Endothelial cell of umbilical vein (primary cell): ENCODE data around the gene MRPL42. TPM values are rescaled to one million over a fixed set of nuclear protein-coding genes. Genes with fewer than 3 reads are reported as not detected.

Experiments
- BruUV-seq: library from RNA; stranded (reverse); fragments of 400-500 nt; replicated peaks from 2 replicates; lab custom pipeline; 2021; lab: Mats Ljungman, UMichigan
- CTCF ChIA-PET: fragments of 300-600, 350-600 bp; sonication (Branson Sonifier 250); formaldehyde crosslinking; loops from one replicate; lab custom pipeline; 2021; ENCODE audit warnings: antibody characterized with exemption, inconsistent platforms; lab: Charles Lee
- POLR2A ChIA-PET: fragments of 300-600, 350-600 bp; sonication (Branson Sonifier 250); formaldehyde crosslinking; loops from one replicate; lab custom pipeline; 2021; ENCODE audit warnings: antibody characterized with exemption, inconsistent platforms; lab: Charles Lee
- DNase-seq: peaks from one replicate; pipeline ENCODE4 v3.0.0-alpha.2; 2011; ENCODE audit warnings: low read depth, low spot score
- FAIRE-seq: peaks from 2 replicates; lab custom pipeline; 2011; peaks lifted over from hg19 to GRCh38; lab: Jason Lieb, UNC
- H2AFZ ChIP-seq: 2 replicates; pipeline ENCODE4 v1.6.0; 2012; ENCODE audit warnings: low read depth, low read length, control low read depth, inconsistent platforms
- H3K27ac ChIP-seq: 2 replicates; pipeline ENCODE4 v1.5.1; 2011; ENCODE audit warnings: low read depth, mild to moderate bottlenecking, control low read depth, low read length, moderate library complexity; ENCODE audit not compliant: insufficient read depth
- H3K27me3 ChIP-seq, 2 experiments: 2 replicates each; pipeline versions ENCODE4 v1.6.0 to v1.6.1; 2011; ENCODE audit warnings: low read length in 2 of 2, mixed read lengths in 1 of 2; ENCODE audit not compliant: control insufficient read depth in 2 of 2, insufficient read depth in 2 of 2
- H3K36me3 ChIP-seq, 2 experiments: 2 replicates in 1 of 2; 3 replicates in 1 of 2; pipeline ENCODE4 v1.5.1; 2011; ENCODE audit warnings: low read length in 2 of 2, mild to moderate bottlenecking in 1 of 2, moderate library complexity in 1 of 2; ENCODE audit not compliant: control insufficient read depth in 2 of 2, insufficient read depth in 2 of 2; ENCODE audit errors: extremely low read depth in 1 of 2
- H3K4me1 ChIP-seq: 3 replicates; pipeline ENCODE4 v1.5.1; 2011; ENCODE audit warnings: mild to moderate bottlenecking, low read length; ENCODE audit not compliant: control insufficient read depth, insufficient read depth; ENCODE audit errors: extremely low read depth
- H3K4me2 ChIP-seq: 2 replicates; pipeline ENCODE4 v1.6.1; 2011; ENCODE audit warnings: low read length, control low read depth, mixed read lengths; ENCODE audit not compliant: insufficient read depth
- H3K4me3 ChIP-seq, 3 experiments: fragments of 200-600 bp in 1 of 3; sonication (generic), shearing (Covaris generic) in 1 of 3; replicated peaks in 1 of 3; 2 replicates each; pipeline ENCODE4 v1.5.1; 2011 to 2016; ENCODE audit warnings: control low read depth in 3 of 3, low read length in 3 of 3, mild to moderate bottlenecking in 2 of 3, inconsistent platforms in 1 of 3, low read depth in 1 of 3, moderate library complexity in 1 of 3; ENCODE audit not compliant: insufficient read depth in 1 of 3
- H3K79me2 ChIP-seq: 2 replicates; pipeline ENCODE4 v1.6.0; 2012; ENCODE audit warnings: low read length, inconsistent platforms; ENCODE audit not compliant: control insufficient read depth, insufficient read depth
- H3K9ac ChIP-seq: replicated peaks from 2 replicates; pipeline ENCODE3; 2011; ENCODE audit warnings: low read length, control low read depth; ENCODE audit not compliant: insufficient read depth; ENCODE audit errors: extremely low read depth
- H3K9me1 ChIP-seq: replicated peaks from 3 replicates; pipeline ENCODE4 v1.6.0; 2011; ENCODE audit warnings: mild to moderate bottlenecking, low read length; ENCODE audit not compliant: control insufficient read depth, insufficient read depth; ENCODE audit errors: extremely low read depth
- H3K9me3 ChIP-seq: replicated peaks from 2 replicates; pipeline ENCODE4 v1.5.1; 2012; ENCODE audit warnings: low read length, inconsistent platforms; ENCODE audit not compliant: control insufficient read depth, insufficient read depth
- H4K20me1 ChIP-seq: replicated peaks from 2 replicates; pipeline ENCODE3; 2011; ENCODE audit warnings: mild to moderate bottlenecking, low read length; ENCODE audit not compliant: control insufficient read depth, insufficient read depth; ENCODE audit errors: extremely low read depth
- EZH2 ChIP-seq: IDR thresholded peaks from 2 replicates; pipeline ENCODE4 v1.6.1; 2012; ENCODE audit warnings: borderline replicate concordance, low read depth, mild to moderate bottlenecking, moderate library complexity, low read length, inconsistent platforms; ENCODE audit not compliant: severe bottlenecking
- FOS ChIP-seq: IDR thresholded peaks from 2 replicates; pipeline ENCODE4 v1.6.1; 2011; ENCODE audit warnings: mild to moderate bottlenecking, low read length, moderate library complexity, borderline replicate concordance; ENCODE audit not compliant: insufficient read depth
- GATA2 ChIP-seq: IDR thresholded peaks from 2 replicates; pipeline ENCODE4 v1.7.0; 2011; ENCODE audit warnings: low read depth, mild to moderate bottlenecking, moderate library complexity, mixed read lengths, low read length; ENCODE audit not compliant: insufficient read length, insufficient read depth
- JUN ChIP-seq: IDR thresholded peaks from 2 replicates; pipeline ENCODE4 v1.6.1; 2011; ENCODE audit warnings: borderline replicate concordance, low read depth; ENCODE audit not compliant: insufficient read length, insufficient read depth
- MYC ChIP-seq: IDR thresholded peaks from one replicate; pipeline ENCODE4 v1.6.1; 2011; ENCODE audit warnings: mild to moderate bottlenecking, low read depth, low read length
- POLR2A ChIP-seq: IDR thresholded peaks from 2 replicates; pipeline ENCODE4 v1.6.1; 2012; ENCODE audit warnings: low read depth, mild to moderate bottlenecking, control low read depth, low read length
- POLR2AphosphoS5 ChIP-seq: IDR thresholded peaks from 2 replicates; pipeline ENCODE4 v1.6.1; 2012; ENCODE audit warnings: low read depth, mild to moderate bottlenecking, control low read depth, low read length, moderate library complexity; ENCODE audit not compliant: insufficient read depth
- dilution Hi-C: fragments of 300-500 bp; cut with MboI; formaldehyde crosslinking; loops from one replicate; pipeline ENCODE4 v1.15.0; 2019; ENCODE audit warnings: low sequenced_read_pairs; ENCODE audit not compliant: extremely low pct_ligation_motif_present
- intact Hi-C: fragments of 100-400 bp; cut with micrococcal nuclease; formaldehyde crosslinking; loops from one replicate; pipeline ENCODE4 v1.10.0; 2022
- polyA plus RNA-seq, 4 experiments: library from polyadenylated mRNA; depleted of rRNA in 3 of 4; stranded (reverse) in 3 of 4; unstranded in 1 of 4; fragments of >200 nt; gene quantifications; 2 replicates each; pipeline versions ENCODE4 v1.2.1 to v1.2.3, GENCODE V29; 2011 to 2012; ENCODE audit warnings: missing spikeins in 1 of 4
- total RNA-seq: library from RNA; stranded (reverse); gene quantifications from 2 replicates; pipeline ENCODE4 v1.2.3, GENCODE V29; 2021
- TF ChIP-seq, protein P1 (sequence below), 2 donors: IDR thresholded peaks; 1 replicate in 1 of 2; 2 replicates in 1 of 2; pipeline ENCODE4 v1.5.1; 2011; ENCODE audit warnings: low read length in 2 of 2, mild to moderate bottlenecking in 2 of 2, moderate library complexity in 2 of 2, control low read depth in 1 of 2, inconsistent platforms in 1 of 2, low read depth in 1 of 2; ENCODE audit not compliant: insufficient read depth in 1 of 2; ENCODE audit errors: extremely low read depth in 1 of 2
- TF ChIP-seq, protein P2 (sequence below): IDR thresholded peaks from 2 replicates; pipeline ENCODE4 v1.6.1; 2011; ENCODE audit not compliant: insufficient read depth, insufficient read length

The MRPL42 gene
- total and polyA plus RNA-seq, 2 donors (not counting 3 experiments of a cell fraction or from before 2014, with no cell fraction given), result 38.5 to 61.2 TPM

DNA sequence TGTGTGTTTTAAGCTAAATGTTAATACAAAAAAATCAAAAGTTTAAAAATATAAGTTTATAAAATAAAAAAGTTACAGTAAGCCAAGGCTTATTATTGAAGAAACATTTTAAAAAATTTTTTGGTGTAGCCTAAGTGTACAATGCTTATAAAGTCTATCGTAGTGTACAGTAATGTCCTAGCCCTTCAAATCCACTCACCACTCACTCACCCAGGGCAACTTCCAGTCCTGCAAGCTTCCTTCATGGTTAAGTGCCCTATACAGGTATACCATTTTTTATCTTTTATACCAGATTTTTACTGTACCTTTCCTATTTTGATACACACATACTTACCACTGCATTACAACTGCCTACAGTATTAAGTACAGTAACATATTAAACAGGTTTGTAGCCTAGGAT, 37.5 kb upstream of the MRPL42 start:
- H3K4me2 ChIP-seq, result no peak overlapping the region
- H3K9me1 ChIP-seq, result peaks cover 2% of the 10 kb centered on the region
- no peak overlapping the region for H3K9ac ChIP-seq
- H3K9me3 ChIP-seq, result no peaks in the 10 kb centered on the region
- H3K4me3 ChIP-seq, result no peak overlapping the region
- CTCF ChIA-PET, result interaction anchor here (1.0 to 1.2 kb wide), 2 partner anchors 10 to 672 kb away, joined by 4 to 10 read pairs; no protein-coding TSS in a partner anchor
- DNase-seq, result no peak
- H2AFZ ChIP-seq, result no peak overlapping the region
- peaks cover 26% of the 10 kb centered on the region for H4K20me1 ChIP-seq
- POLR2A ChIA-PET, result interaction anchor here (0.7 kb wide), 1 partner anchor 505 kb away, joined by 4 read pairs; no protein-coding TSS in a partner anchor
- H3K27ac ChIP-seq, result no peak overlapping the region
- BruUV-seq, result no TSS peak
- H3K79me2 ChIP-seq, result peaks cover 99% of the 10 kb centered on the region
- peaks cover 2% of the 10 kb centered on the region for H3K4me1 ChIP-seq
- TF ChIP-seq, protein P1, sequence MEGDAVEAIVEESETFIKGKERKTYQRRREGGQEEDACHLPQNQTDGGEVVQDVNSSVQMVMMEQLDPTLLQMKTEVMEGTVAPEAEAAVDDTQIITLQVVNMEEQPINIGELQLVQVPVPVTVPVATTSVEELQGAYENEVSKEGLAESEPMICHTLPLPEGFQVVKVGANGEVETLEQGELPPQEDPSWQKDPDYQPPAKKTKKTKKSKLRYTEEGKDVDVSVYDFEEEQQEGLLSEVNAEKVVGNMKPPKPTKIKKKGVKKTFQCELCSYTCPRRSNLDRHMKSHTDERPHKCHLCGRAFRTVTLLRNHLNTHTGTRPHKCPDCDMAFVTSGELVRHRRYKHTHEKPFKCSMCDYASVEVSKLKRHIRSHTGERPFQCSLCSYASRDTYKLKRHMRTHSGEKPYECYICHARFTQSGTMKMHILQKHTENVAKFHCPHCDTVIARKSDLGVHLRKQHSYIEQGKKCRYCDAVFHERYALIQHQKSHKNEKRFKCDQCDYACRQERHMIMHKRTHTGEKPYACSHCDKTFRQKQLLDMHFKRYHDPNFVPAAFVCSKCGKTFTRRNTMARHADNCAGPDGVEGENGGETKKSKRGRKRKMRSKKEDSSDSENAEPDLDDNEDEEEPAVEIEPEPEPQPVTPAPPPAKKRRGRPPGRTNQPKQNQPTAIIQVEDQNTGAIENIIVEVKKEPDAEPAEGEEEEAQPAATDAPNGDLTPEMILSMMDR (IDR thresholded peaks at IDR 0.05; ENCODE audit: extremely low read depth in 1 of 2, insufficient read depth in 1 of 2, low read depth in 1 of 2, low read length in 2 of 2), result no peak
- no peak for TF ChIP-seq MYC
- no peak for TF ChIP-seq EZH2
- no peak for TF ChIP-seq GATA2
- TF ChIP-seq, protein P2, sequence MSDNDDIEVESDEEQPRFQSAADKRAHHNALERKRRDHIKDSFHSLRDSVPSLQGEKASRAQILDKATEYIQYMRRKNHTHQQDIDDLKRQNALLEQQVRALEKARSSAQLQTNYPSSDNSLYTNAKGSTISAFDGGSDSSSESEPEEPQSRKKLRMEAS, result no peak
- no peak for TF ChIP-seq JUN
- TF ChIP-seq POLR2A, result no peak
- no peak for TF ChIP-seq POLR2AphosphoS5
- no peak for TF ChIP-seq FOS
- H3K27me3 ChIP-seq, result no peaks in the 10 kb centered on the region
- no peaks in the 10 kb centered on the region for H3K36me3 ChIP-seq
- intact Hi-C loops (loop anchor here (10.0 kb wide), 1 partner anchor 855 kb away; no protein-coding TSS in a partner anchor), dilution Hi-C loops (no loop called here)
- no peak for FAIRE-seq
